MM.1S (cell line): ENCODE measurements around the gene MID1.

ENCODE experiments used
- DNase-seq: peaks from one replicate; pipeline ENCODE4 v3.0.0-alpha.2; 2015
- H2AFZ ChIP-seq: fragments of 300-600 bp; sonication (generic); 2 replicates; pipeline ENCODE4 v1.6.0; 2016; ENCODE audit warnings: antibody characterized with exemption, low read length
- H3F3A ChIP-seq: fragments of 300-600 bp; sonication (generic); 2 replicates; pipeline ENCODE4 v1.6.1; 2016; ENCODE audit warnings: mild to moderate bottlenecking, antibody characterized with exemption, low read length, moderate library complexity, mixed read lengths; ENCODE audit not compliant: insufficient read depth
- H3K27ac ChIP-seq: fragments of 300-600 bp; sonication (generic); 2 replicates; pipeline ENCODE4 v1.5.1; 2016; ENCODE audit warnings: mild to moderate bottlenecking, low read length
- H3K27me3 ChIP-seq: fragments of 300-600 bp; sonication (generic); replicated peaks from 2 replicates; pipeline ENCODE4 v1.6.0; 2016; ENCODE audit warnings: low read length; ENCODE audit not compliant: insufficient read depth
- H3K36me3 ChIP-seq: fragments of 300-600 bp; sonication (generic); replicated peaks from 2 replicates; pipeline ENCODE4 v1.6.1; 2016; ENCODE audit warnings: mild to moderate bottlenecking, low read length, mixed read lengths; ENCODE audit not compliant: insufficient read depth
- H3K4me1 ChIP-seq: fragments of 300-600 bp; sonication (generic); 2 replicates; pipeline ENCODE4 v1.6.1; 2016; ENCODE audit warnings: low read length, mixed read lengths
- H3K4me2 ChIP-seq: fragments of 300-600 bp; sonication (generic); 2 replicates; pipeline ENCODE4 v1.6.0; 2016; ENCODE audit warnings: low read depth, low read length
- H3K4me3 ChIP-seq: fragments of 300-600 bp; sonication (generic); 2 replicates; pipeline ENCODE4 v1.5.1; 2016; ENCODE audit warnings: low read length, mixed read lengths
- H3K79me2 ChIP-seq: fragments of 300-600 bp; sonication (generic); 2 replicates; pipeline ENCODE4 v1.6.1; 2016; ENCODE audit warnings: mixed run types, low read length, mixed read lengths
- H3K9ac ChIP-seq: fragments of 300-600 bp; sonication (generic); 2 replicates; pipeline ENCODE4 v1.6.1; 2016; ENCODE audit warnings: low read length, mixed read lengths
- H3K9me2 ChIP-seq: fragments of 300-600 bp; sonication (generic); replicated peaks from 2 replicates; pipeline ENCODE4 v1.6.1; 2016; ENCODE audit warnings: mild to moderate bottlenecking, low read length, mixed read lengths; ENCODE audit not compliant: insufficient read depth
- H3K9me3 ChIP-seq: fragments of 300-600 bp; sonication (generic); replicated peaks from 2 replicates; pipeline ENCODE4 v1.6.1; 2016; ENCODE audit warnings: mild to moderate bottlenecking, low read length, mixed read lengths; ENCODE audit not compliant: insufficient read depth
- H4K20me1 ChIP-seq: fragments of 300-600 bp; sonication (generic); 2 replicates; pipeline ENCODE4 v1.6.1; 2016; ENCODE audit warnings: mild to moderate bottlenecking, low read length, moderate library complexity, mixed read lengths; ENCODE audit not compliant: insufficient read depth
- EZH2 ChIP-seq: fragments of 300-600 bp; sonication (generic); optimal IDR thresholded peaks from 2 replicates; pipeline ENCODE3; 2017; ENCODE audit warnings: low read depth, mild to moderate bottlenecking, antibody characterized with exemption, low read length, mixed read lengths
- EZH2phosphoT487 ChIP-seq: fragments of 300-600 bp; sonication (generic); IDR thresholded peaks from 2 replicates; pipeline ENCODE4 v1.6.1; 2018; ENCODE audit warnings: antibody characterized with exemption, low read length
- TF ChIP-seq, protein P1 (sequence below): fragments of 300-600 bp; sonication (generic); IDR thresholded peaks from 2 replicates; pipeline ENCODE4 v1.5.1; 2016; ENCODE audit warnings: antibody characterized with exemption, low read length, mixed read lengths

MID1 gene

DNA sequence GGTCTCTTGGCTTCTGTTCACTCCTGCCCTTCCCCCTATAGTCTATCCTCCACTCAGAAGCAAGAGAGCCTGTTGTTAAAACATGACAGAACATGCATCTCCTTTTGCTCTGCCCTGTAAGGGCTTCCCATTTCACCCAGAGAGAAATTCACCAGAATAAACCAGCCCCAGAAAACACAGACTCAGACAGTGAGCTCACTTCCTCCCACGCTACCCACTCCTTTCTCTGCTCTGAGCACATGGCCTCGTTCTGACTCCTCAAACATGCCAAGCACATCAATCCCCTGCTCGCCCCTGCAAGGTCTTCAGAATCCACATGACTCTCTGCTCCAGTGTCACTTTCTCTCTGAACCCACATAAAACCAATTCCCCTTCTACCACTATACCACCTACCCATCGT lies 50.4 kb downstream of the MID1 start:
- Histone ChIP-seq H3K27ac (no peak overlapping the region), H2AFZ (no peak overlapping the region), H3K4me2 (no peak overlapping the region), H3K79me2 (no peaks in the 10 kb centered on the region), H3K4me3 (no peak overlapping the region), H3K9me2 (no peaks in the 10 kb centered on the region), H3K9ac (no peak overlapping the region), H3K4me1 (no peaks in the 10 kb centered on the region), H3F3A (no peaks in the 10 kb centered on the region), H3K36me3 (no peaks in the 10 kb centered on the region), H3K9me3 (no peaks in the 10 kb centered on the region), H3K27me3 (no peaks in the 10 kb centered on the region), H4K20me1 (no peaks in the 10 kb centered on the region)
- TF ChIP-seq EZH2, result no peak
- TF ChIP-seq, protein P1, sequence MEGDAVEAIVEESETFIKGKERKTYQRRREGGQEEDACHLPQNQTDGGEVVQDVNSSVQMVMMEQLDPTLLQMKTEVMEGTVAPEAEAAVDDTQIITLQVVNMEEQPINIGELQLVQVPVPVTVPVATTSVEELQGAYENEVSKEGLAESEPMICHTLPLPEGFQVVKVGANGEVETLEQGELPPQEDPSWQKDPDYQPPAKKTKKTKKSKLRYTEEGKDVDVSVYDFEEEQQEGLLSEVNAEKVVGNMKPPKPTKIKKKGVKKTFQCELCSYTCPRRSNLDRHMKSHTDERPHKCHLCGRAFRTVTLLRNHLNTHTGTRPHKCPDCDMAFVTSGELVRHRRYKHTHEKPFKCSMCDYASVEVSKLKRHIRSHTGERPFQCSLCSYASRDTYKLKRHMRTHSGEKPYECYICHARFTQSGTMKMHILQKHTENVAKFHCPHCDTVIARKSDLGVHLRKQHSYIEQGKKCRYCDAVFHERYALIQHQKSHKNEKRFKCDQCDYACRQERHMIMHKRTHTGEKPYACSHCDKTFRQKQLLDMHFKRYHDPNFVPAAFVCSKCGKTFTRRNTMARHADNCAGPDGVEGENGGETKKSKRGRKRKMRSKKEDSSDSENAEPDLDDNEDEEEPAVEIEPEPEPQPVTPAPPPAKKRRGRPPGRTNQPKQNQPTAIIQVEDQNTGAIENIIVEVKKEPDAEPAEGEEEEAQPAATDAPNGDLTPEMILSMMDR, result no peak
- TF ChIP-seq EZH2phosphoT487, result no peak
- DNase-seq, result no peak

DNA sequence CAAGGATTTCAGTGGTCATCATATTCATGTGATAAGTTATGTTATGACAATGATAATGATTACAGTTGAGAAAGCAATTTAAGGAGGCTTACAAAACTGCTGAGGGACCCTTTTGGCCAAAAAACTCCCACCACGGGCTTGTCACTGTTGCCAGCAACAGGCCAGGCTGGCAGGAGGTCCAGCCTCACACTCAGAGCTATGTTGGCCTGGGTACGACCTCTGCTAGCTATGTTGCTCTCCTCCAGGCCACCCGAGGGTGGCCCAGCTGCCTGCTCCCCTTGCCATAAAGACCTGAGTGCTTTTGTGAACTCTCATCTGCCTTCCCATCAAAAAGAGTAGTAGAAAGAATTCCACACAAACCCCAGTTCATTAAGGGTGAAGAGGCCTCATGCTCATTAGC lies 52.0 kb downstream of the MID1 start:
- no peaks in the 10 kb centered on the region for H4K20me1 ChIP-seq
- H3K27ac ChIP-seq, result no peak overlapping the region
- no peak for DNase-seq
- no peaks in the 10 kb centered on the region for H3K9me2 ChIP-seq
- TF ChIP-seq EZH2phosphoT487 (no peak), EZH2 (no peak)
- TF ChIP-seq, protein P1, result no peak
- H3K36me3 ChIP-seq, result no peaks in the 10 kb centered on the region
- H3K4me3 ChIP-seq, result no peak overlapping the region
- H3K9me3 ChIP-seq, result no peaks in the 10 kb centered on the region
- no peak overlapping the region for H3K4me2 ChIP-seq
- H2AFZ ChIP-seq, result no peak overlapping the region
- no peaks in the 10 kb centered on the region for H3K4me1 ChIP-seq
- no peak overlapping the region for H3K9ac ChIP-seq
- no peaks in the 10 kb centered on the region for H3K27me3 ChIP-seq
- H3F3A ChIP-seq, result no peaks in the 10 kb centered on the region
- no peaks in the 10 kb centered on the region for H3K79me2 ChIP-seq

DNA sequence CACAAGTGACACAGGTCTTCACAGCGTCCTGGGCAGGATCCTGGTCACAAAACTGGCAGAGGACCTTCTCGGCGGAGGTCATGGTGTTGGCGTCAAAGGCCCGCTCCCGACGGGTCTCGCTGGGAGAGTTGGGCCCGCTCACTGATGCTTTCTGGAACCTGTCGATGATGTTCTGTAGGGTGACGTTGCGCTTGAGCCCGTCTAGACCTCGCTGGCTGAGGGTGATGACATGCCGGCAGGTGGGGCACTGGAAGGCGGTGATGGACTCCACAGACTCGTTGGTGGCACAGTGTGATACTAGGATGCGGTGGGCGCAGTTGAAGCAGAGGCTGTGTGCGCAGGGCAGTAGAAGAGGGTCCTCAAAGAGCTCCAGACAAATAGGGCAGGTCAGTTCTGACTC lies 53.2 kb downstream of the MID1 start:
- Histone ChIP-seq H3K9ac (no peak overlapping the region), H3K27ac (no peak overlapping the region), H3K79me2 (no peaks in the 10 kb centered on the region), H3K4me2 (no peak overlapping the region), H4K20me1 (no peaks in the 10 kb centered on the region), H3K4me3 (no peak overlapping the region), H3K9me2 (no peaks in the 10 kb centered on the region), H3F3A (no peaks in the 10 kb centered on the region), H3K36me3 (no peaks in the 10 kb centered on the region), H3K27me3 (no peaks in the 10 kb centered on the region), H3K4me1 (no peaks in the 10 kb centered on the region), H3K9me3 (no peaks in the 10 kb centered on the region), H2AFZ (no peak overlapping the region)
- DNase-seq, result no peak
- no peak for TF ChIP-seq EZH2
- TF ChIP-seq, protein P1, result no peak
- no peak for TF ChIP-seq EZH2phosphoT487
